DMS 273 (cell line): ENCODE results near the gene STEEP1.

ENCODE experiments used
- DNase-seq: peaks from one replicate; lab custom pipeline; 2025; ENCODE audit not compliant: unreplicated experiment; lab: John Stamatoyannopoulos, UW

Gene STEEP1

GRCh38 chrX:119489212-119490074, 75.8 kb downstream of the STEEP1 start:
- DNase-seq = peak; percentile 32

GRCh38 chrX:119488749-119489148, 76.5 kb downstream of the STEEP1 start:
- peak; percentile 80 for DNase-seq
